ENCODE data around the gene MTM1. TPM values are rescaled to one million over a fixed set of nuclear protein-coding genes. Genes with fewer than 3 reads are reported as not detected.

MTM1 gene
- total RNA-seq, 3 donors from 2014 or later, result 14.7 to 17.3 (median 14.7) TPM

DNA sequence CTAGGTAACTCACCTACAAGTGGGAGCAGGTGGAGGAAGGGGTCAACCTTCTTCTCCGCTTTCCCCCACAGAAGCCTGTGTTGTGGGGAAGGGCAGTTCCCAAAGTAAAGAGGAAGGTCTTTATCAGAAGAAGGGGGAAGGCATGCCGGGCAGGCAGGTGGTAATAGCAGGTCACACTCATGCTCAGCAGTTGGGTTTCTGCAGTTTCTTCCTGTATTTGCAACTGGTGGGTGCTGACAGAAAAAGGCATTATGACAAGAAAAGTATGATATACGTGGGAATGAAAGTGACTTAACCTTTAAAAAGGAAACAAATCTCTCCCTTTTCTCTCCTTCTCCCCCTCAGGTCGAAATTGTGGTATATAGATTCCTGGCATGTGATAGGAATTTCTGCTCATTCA, 128.4 kb downstream of the MTM1 start:
- H3K27me3 ChIP-seq, result peaks cover 0 to 6% of the 10 kb centered on the region in 2 donors
- no peaks in the 10 kb centered on the region for H3K9me3 ChIP-seq
- H3K4me1 ChIP-seq, result peaks cover 0 to 6% of the 10 kb centered on the region in 2 donors
- intact Hi-C loops (cut with DNase I; ENCODE audit: low total_unique reads), result no loop called here
- H3K4me3 ChIP-seq, result no peak overlapping the region
- peak overlapping the region; percentile 90 to 99 for H3K27ac ChIP-seq
- no peak for TF ChIP-seq POLR2AphosphoS5 (IDR thresholded peaks at IDR 0.05)
- TF ChIP-seq POLR2A (IDR thresholded peaks at IDR 0.05), result no peak
- TF ChIP-seq, protein P1, sequence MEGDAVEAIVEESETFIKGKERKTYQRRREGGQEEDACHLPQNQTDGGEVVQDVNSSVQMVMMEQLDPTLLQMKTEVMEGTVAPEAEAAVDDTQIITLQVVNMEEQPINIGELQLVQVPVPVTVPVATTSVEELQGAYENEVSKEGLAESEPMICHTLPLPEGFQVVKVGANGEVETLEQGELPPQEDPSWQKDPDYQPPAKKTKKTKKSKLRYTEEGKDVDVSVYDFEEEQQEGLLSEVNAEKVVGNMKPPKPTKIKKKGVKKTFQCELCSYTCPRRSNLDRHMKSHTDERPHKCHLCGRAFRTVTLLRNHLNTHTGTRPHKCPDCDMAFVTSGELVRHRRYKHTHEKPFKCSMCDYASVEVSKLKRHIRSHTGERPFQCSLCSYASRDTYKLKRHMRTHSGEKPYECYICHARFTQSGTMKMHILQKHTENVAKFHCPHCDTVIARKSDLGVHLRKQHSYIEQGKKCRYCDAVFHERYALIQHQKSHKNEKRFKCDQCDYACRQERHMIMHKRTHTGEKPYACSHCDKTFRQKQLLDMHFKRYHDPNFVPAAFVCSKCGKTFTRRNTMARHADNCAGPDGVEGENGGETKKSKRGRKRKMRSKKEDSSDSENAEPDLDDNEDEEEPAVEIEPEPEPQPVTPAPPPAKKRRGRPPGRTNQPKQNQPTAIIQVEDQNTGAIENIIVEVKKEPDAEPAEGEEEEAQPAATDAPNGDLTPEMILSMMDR (IDR thresholded peaks at IDR 0.05), result no peak
- DNase-seq (ENCODE audit: low spot score in 2 of 2), result no peak
- H3K36me3 ChIP-seq, result no peaks in the 10 kb centered on the region

DNA sequence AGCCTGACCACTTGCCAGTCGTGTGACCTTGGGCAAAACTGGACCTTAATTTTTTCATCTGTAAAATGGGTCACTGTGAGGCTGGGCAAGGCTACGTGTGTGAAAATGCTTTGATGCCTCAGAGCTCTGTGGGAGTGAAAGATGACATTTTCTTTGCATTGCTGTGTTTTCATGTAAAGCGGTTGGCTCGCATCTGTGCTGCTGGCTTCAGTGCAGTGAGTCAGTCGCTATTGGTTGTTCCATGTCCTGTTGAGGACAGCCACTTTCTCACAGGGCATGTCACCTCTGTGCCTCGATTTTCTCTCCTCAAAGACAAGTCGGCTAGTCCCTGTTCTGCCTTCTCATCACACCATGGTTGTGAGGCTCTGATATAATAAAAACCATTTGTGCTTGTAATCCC, 129.2 kb downstream of the MTM1 start:
- peaks cover 0 to 6% of the 10 kb centered on the region in 2 donors for H3K4me1 ChIP-seq
- no peaks in the 10 kb centered on the region for H3K27me3 ChIP-seq
- no peak overlapping the region for H3K4me3 ChIP-seq
- no peak for DNase-seq (ENCODE audit: low spot score in 2 of 2)
- TF ChIP-seq POLR2AphosphoS5 (IDR thresholded peaks at IDR 0.05) (no peak), POLR2A (IDR thresholded peaks at IDR 0.05) (no peak)
- TF ChIP-seq, protein P1 (IDR thresholded peaks at IDR 0.05), result no peak
- no peak overlapping the region for H3K27ac ChIP-seq
- no peaks in the 10 kb centered on the region for H3K36me3 ChIP-seq
- no peaks in the 10 kb centered on the region for H3K9me3 ChIP-seq
- intact Hi-C loops (cut with DNase I; ENCODE audit: low total_unique reads), result no loop called here

DNA sequence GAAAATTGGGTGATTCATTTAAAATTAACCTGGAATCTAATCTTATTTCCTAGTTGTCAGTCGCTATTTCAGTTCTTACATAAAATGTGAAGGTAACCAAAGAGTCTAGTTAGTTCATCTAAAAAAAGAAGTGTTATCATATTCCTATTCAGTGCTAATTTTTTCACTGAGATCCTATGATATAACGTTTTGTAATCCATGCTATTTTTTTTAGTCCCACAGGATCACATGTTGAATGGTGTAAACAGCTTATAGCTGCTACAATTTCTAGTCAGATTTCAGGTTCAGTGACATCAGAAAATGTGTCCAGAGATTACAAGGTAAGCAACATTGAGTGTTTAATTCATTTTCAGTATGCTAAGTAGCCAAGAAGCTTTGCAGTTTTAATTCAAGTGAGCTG, 130.6 kb downstream of the MTM1 start:
- H3K27ac ChIP-seq, result no peak overlapping the region
- no peak for DNase-seq (ENCODE audit: low spot score in 2 of 2)
- intact Hi-C loops (cut with DNase I; ENCODE audit: low total_unique reads), result no loop called here
- no peaks in the 10 kb centered on the region for H3K27me3 ChIP-seq
- H3K9me3 ChIP-seq, result no peaks in the 10 kb centered on the region
- no peaks in the 10 kb centered on the region for H3K36me3 ChIP-seq
- no peak for TF ChIP-seq POLR2A (IDR thresholded peaks at IDR 0.05)
- no peak for TF ChIP-seq POLR2AphosphoS5 (IDR thresholded peaks at IDR 0.05)
- TF ChIP-seq, protein P1 (IDR thresholded peaks at IDR 0.05), result no peak
- H3K4me1 ChIP-seq, result peaks cover 0 to 6% of the 10 kb centered on the region in 2 donors
- no peak overlapping the region for H3K4me3 ChIP-seq

DNA sequence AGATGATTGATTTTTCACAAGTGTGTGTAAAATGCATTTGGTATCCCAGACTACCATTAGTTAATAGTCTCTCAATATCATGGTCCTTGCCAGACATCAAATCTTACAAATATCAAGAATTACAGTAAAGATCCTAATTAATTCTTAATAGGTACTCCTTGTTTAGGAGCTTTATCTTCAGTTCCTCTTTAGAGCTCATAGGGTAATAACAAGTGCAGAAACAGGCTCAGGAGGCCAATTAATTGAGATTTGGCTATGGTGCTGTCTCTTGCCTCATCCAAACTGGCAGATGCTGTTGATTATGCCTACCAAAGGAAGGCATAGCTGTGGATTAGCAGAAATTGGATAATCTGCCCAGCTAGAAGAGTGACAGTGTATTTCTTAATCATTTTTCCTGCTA, 131.7 kb downstream of the MTM1 start:
- intact Hi-C loops (cut with DNase I; ENCODE audit: low total_unique reads), result no loop called here
- Histone ChIP-seq H3K4me3 (no peak overlapping the region), H3K27ac (no peak overlapping the region), H3K4me1 (peaks cover 0 to 4% of the 10 kb centered on the region in 2 donors), H3K36me3 (no peaks in the 10 kb centered on the region), H3K27me3 (no peaks in the 10 kb centered on the region), H3K9me3 (no peaks in the 10 kb centered on the region)
- DNase-seq (ENCODE audit: low spot score in 2 of 2), result no peak
- TF ChIP-seq POLR2AphosphoS5 (IDR thresholded peaks at IDR 0.05) (no peak), POLR2A (IDR thresholded peaks at IDR 0.05) (no peak)
- TF ChIP-seq, protein P1 (IDR thresholded peaks at IDR 0.05), result no peak

DNA sequence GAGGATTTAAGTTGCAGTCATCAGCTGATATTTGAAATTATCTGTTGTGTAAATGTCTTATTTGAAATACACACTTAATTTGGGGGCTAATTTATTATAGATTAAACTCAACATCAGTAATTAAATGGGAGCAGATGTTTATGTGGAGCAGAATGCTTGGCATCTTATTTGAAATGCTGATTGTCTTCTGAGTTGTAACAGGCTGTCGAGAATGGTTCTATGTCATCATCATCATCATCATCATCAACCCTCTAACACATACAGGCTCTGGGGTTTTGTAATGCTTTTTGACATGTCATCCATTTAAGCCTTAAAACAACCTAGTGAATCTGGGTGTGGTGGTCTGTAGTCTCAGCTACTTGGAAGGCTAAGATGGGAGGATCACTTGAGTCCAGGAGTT, 133.0 kb downstream of the MTM1 start:
- no peaks in the 10 kb centered on the region for H3K9me3 ChIP-seq
- H3K4me3 ChIP-seq, result no peak overlapping the region
- DNase-seq (ENCODE audit: low spot score in 2 of 2), result no peak
- intact Hi-C loops (cut with DNase I; ENCODE audit: low total_unique reads), result no loop called here
- H3K27ac ChIP-seq, result no peak overlapping the region
- no peaks in the 10 kb centered on the region for H3K4me1 ChIP-seq
- H3K27me3 ChIP-seq, result no peaks in the 10 kb centered on the region
- no peak for TF ChIP-seq POLR2A (IDR thresholded peaks at IDR 0.05)
- no peak for TF ChIP-seq POLR2AphosphoS5 (IDR thresholded peaks at IDR 0.05)
- TF ChIP-seq, protein P1 (IDR thresholded peaks at IDR 0.05), result no peak
- no peaks in the 10 kb centered on the region for H3K36me3 ChIP-seq
